Measurements from ENCODE around the gene AGPAT3. TPM values are rescaled to one million over a fixed set of nuclear protein-coding genes. Genes with fewer than 3 reads are reported as not detected.

Gene AGPAT3
- total and polyA plus RNA-seq, 2 donors (not counting 3 experiments of a cell fraction or from before 2014, with no cell fraction given) = 39.9 to 76.7 TPM

DNA sequence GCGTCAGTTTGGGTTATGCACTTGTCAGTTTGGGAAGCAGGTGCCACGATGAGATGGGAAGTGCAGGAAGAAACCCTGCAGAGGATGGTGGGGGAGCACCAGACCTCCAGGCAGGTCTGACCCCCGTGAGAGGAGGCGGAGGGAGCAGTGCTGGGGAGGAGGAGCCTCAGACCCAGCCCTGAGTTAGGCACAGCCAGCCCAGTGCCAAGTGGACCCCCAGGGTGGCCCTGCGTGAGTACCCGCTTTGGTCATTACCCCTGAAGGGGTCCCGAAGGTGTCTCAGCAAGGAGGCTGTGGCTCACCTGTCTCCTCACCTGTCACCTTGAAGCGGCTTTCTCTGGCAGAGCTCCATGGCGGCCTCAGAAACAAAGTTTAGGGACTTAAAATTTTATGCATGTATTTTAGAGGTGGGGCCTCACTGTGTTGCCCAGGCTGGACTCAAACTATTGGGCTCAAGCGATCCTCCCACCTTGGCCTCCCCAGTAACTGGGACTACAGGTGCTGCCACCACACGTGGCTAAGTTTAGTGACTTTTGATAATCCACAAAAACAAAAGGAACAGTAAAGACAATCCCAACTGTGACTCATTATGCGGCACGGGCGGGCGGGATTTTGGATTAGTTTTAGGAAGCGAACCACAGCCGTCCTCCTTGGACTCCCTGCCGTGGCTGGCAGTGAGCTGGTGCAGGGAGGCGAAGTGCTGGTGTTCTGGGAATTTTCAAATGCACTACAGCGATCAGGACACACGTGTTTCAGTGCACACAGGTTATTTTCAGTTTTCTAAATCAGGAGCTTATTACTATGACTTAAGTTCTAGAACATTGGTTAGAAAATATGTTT, 4.7 kb downstream of the AGPAT3 start:
- TF ChIP-seq POLR2AphosphoS5 (IDR thresholded peaks at IDR 0.05; ENCODE audit: insufficient read depth, low read depth, low read length) (no peak), MYC (IDR thresholded peaks at IDR 0.05; ENCODE audit: low read depth, low read length) (no peak), EZH2 (IDR thresholded peaks at IDR 0.05; ENCODE audit: borderline replicate concordance, low read depth, low read length, severe bottlenecking) (no peak), GATA2 (IDR thresholded peaks at IDR 0.05; ENCODE audit: insufficient read depth, insufficient read length, low read depth, low read length) (no peak), JUN (IDR thresholded peaks at IDR 0.05; ENCODE audit: borderline replicate concordance, insufficient read depth, insufficient read length, low read depth) (no peak), FOS (IDR thresholded peaks at IDR 0.05; ENCODE audit: borderline replicate concordance, insufficient read depth, low read length) (no peak)
- TF ChIP-seq, protein P1, sequence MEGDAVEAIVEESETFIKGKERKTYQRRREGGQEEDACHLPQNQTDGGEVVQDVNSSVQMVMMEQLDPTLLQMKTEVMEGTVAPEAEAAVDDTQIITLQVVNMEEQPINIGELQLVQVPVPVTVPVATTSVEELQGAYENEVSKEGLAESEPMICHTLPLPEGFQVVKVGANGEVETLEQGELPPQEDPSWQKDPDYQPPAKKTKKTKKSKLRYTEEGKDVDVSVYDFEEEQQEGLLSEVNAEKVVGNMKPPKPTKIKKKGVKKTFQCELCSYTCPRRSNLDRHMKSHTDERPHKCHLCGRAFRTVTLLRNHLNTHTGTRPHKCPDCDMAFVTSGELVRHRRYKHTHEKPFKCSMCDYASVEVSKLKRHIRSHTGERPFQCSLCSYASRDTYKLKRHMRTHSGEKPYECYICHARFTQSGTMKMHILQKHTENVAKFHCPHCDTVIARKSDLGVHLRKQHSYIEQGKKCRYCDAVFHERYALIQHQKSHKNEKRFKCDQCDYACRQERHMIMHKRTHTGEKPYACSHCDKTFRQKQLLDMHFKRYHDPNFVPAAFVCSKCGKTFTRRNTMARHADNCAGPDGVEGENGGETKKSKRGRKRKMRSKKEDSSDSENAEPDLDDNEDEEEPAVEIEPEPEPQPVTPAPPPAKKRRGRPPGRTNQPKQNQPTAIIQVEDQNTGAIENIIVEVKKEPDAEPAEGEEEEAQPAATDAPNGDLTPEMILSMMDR (IDR thresholded peaks at IDR 0.05; ENCODE audit: extremely low read depth in 1 of 2, insufficient read depth in 1 of 2, low read depth in 1 of 2, low read length in 2 of 2) = no peak
- H3K9me3 ChIP-seq (replicated peaks; ENCODE audit: control insufficient read depth, insufficient read depth, low read length) = no peaks in the 10 kb centered on the region
- peaks cover 10% of the 10 kb centered on the region for H3K4me1 ChIP-seq (ENCODE audit: control insufficient read depth, extremely low read depth, insufficient read depth, low read length)
- no peak overlapping the region for H3K27ac ChIP-seq (ENCODE audit: insufficient read depth, low read depth, low read length)
- no peak overlapping the region for H3K9ac ChIP-seq (replicated peaks; ENCODE audit: extremely low read depth, insufficient read depth, low read length)
- no peaks in the 10 kb centered on the region for H4K20me1 ChIP-seq (replicated peaks; ENCODE audit: control insufficient read depth, extremely low read depth, insufficient read depth, low read length)
- H3K27me3 ChIP-seq (ENCODE audit: control insufficient read depth in 2 of 2, insufficient read depth in 2 of 2, low read length in 2 of 2) = no peaks in the 10 kb centered on the region
- no peak overlapping the region for H3K4me2 ChIP-seq (ENCODE audit: insufficient read depth, low read length)
- peaks cover 2 to 4% of the 10 kb centered on the region in 2 experiments for H3K36me3 ChIP-seq (ENCODE audit: control insufficient read depth in 2 of 2, extremely low read depth in 1 of 2, insufficient read depth in 2 of 2, low read length in 2 of 2)
- no peak overlapping the region for H3K4me3 ChIP-seq (replicated peaks in 1 of 3; ENCODE audit: insufficient read depth in 1 of 3, low read depth in 1 of 3, low read length in 3 of 3)
- no peak overlapping the region for H2AFZ ChIP-seq (ENCODE audit: low read depth, low read length)
- BruUV-seq (replicated peaks) = no TSS peak
- intact Hi-C loops (cut with micrococcal nuclease) (loop anchor here (5.0 kb wide), 1 partner anchor 42 kb away; no protein-coding TSS in a partner anchor), dilution Hi-C loops (cut with MboI; ENCODE audit: extremely low pct_ligation_motif_present, low sequenced_read_pairs) (no loop called here)
- no peaks in the 10 kb centered on the region for H3K9me1 ChIP-seq (replicated peaks; ENCODE audit: control insufficient read depth, extremely low read depth, insufficient read depth, low read length)
- H3K79me2 ChIP-seq (ENCODE audit: control insufficient read depth, insufficient read depth, low read length) = peaks cover 74% of the 10 kb centered on the region
- DNase-seq (ENCODE audit: low read depth, low spot score) (no peak), FAIRE-seq (no peak)
- POLR2A ChIA-PET = no interaction called here
- CTCF ChIA-PET = interaction anchor here (1.1 to 1.4 kb wide), 2 partner anchors 8 to 69 kb away, joined by 3 read pairs; no protein-coding TSS in a partner anchor
